RWPE2 (cell line): Measurements from ENCODE around the gene LRIG1.

ENCODE experiments used
- ATAC-seq: fragments of 200-7000 bp; cut with Tn5 transposase; 3 replicates; pipeline ENCODE4 v1.9.1; 2021; ENCODE audit warnings: low read depth
- DNase-seq: peaks from one replicate; pipeline ENCODE4 v3.0.0-alpha.2; 2020; ENCODE audit warnings: low spot score
- H3K27ac ChIP-seq: fragments of 450-650 bp; 2 replicates; pipeline ENCODE4 v1.5.1; 2017; ENCODE audit warnings: mild to moderate bottlenecking; ENCODE audit not compliant: poor library complexity, severe bottlenecking
- H3K27me3 ChIP-seq: fragments of 250-450 bp; sonication (Bioruptor Pico); 2 replicates; pipeline ENCODE4 v1.5.1; 2021; ENCODE audit warnings: mild to moderate bottlenecking, moderate library complexity; ENCODE audit not compliant: insufficient read depth, poor library complexity, severe bottlenecking
- H3K36me3 ChIP-seq: fragments of 250-450 bp; sonication (Bioruptor Pico); 2 replicates; pipeline ENCODE4 v1.5.1; 2020; ENCODE audit warnings: low read depth, mild to moderate bottlenecking, moderate library complexity
- H3K4me1 ChIP-seq: fragments of 250-450 bp; sonication (Bioruptor Pico); 2 replicates; pipeline ENCODE4 v1.5.1; 2021; ENCODE audit warnings: mild to moderate bottlenecking, moderate library complexity; ENCODE audit not compliant: insufficient read depth, poor library complexity, severe bottlenecking
- H3K4me3 ChIP-seq: fragments of 250-450 bp; sonication (Bioruptor Pico); 2 replicates; pipeline ENCODE4 v1.5.1; 2021; ENCODE audit warnings: mild to moderate bottlenecking, moderate library complexity; ENCODE audit not compliant: severe bottlenecking
- H3K9me3 ChIP-seq: fragments of 250-450 bp; sonication (Bioruptor Pico); 2 replicates; pipeline ENCODE4 v1.5.1; 2021; ENCODE audit warnings: mild to moderate bottlenecking, moderate library complexity; ENCODE audit not compliant: severe bottlenecking
- TF ChIP-seq, protein P1 (sequence below): fragments of 450-650 bp; IDR thresholded peaks from one replicate; pipeline ENCODE4 v1.5.1; 2017; ENCODE audit warnings: mild to moderate bottlenecking, moderate library complexity; ENCODE audit not compliant: poor library complexity, severe bottlenecking

LRIG1 gene

GRCh38 chr3:66361356-66361755 lies 139.5 kb downstream of the LRIG1 start:
- Histone ChIP-seq H3K27me3 (no peaks in the 10 kb centered on the region), H3K4me1 (no peaks in the 10 kb centered on the region), H3K36me3 (no peaks in the 10 kb centered on the region), H3K9me3 (no peaks in the 10 kb centered on the region), H3K27ac (no peak overlapping the region), H3K4me3 (no peak overlapping the region)
- ATAC-seq, result no peak
- DNase-seq, result no peak
- TF ChIP-seq, protein P1, sequence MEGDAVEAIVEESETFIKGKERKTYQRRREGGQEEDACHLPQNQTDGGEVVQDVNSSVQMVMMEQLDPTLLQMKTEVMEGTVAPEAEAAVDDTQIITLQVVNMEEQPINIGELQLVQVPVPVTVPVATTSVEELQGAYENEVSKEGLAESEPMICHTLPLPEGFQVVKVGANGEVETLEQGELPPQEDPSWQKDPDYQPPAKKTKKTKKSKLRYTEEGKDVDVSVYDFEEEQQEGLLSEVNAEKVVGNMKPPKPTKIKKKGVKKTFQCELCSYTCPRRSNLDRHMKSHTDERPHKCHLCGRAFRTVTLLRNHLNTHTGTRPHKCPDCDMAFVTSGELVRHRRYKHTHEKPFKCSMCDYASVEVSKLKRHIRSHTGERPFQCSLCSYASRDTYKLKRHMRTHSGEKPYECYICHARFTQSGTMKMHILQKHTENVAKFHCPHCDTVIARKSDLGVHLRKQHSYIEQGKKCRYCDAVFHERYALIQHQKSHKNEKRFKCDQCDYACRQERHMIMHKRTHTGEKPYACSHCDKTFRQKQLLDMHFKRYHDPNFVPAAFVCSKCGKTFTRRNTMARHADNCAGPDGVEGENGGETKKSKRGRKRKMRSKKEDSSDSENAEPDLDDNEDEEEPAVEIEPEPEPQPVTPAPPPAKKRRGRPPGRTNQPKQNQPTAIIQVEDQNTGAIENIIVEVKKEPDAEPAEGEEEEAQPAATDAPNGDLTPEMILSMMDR, result no peak

GRCh38 chr3:66355997-66356396 lies 144.8 kb downstream of the LRIG1 start:
- Histone ChIP-seq H3K27me3 (no peaks in the 10 kb centered on the region), H3K27ac (no peak overlapping the region), H3K36me3 (no peaks in the 10 kb centered on the region), H3K4me1 (no peaks in the 10 kb centered on the region), H3K4me3 (no peak overlapping the region), H3K9me3 (no peaks in the 10 kb centered on the region)
- ATAC-seq (no peak), DNase-seq (no peak)
- TF ChIP-seq, protein P1, result no peak

DNA sequence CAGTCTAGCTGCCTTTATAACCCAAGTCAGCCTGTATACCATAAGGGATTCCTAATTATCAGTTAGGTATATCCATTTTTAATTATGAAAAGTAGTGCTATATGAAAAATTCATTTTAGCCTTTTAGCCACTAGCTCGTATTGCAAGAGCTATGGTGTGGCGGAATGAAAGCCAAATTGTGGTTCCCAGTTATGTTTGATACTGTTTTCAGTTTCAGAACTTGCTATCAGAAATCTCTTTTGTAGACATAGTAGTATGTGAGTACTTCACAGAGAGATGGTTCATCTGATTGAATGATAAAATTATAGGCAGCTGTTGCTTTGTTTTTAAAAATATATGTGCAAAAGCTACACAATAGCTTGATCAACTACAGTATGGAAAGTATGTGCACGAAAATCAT lies 145.4 kb downstream of the LRIG1 start:
- no peak overlapping the region for H3K4me3 ChIP-seq
- no peak overlapping the region for H3K27ac ChIP-seq
- ATAC-seq (no peak), DNase-seq (no peak)
- H3K9me3 ChIP-seq, result no peaks in the 10 kb centered on the region
- H3K27me3 ChIP-seq, result no peaks in the 10 kb centered on the region
- H3K36me3 ChIP-seq, result no peaks in the 10 kb centered on the region
- no peaks in the 10 kb centered on the region for H3K4me1 ChIP-seq
- TF ChIP-seq, protein P1, result no peak

GRCh38 chr3:66354001-66354400 lies 146.8 kb downstream of the LRIG1 start:
- H3K4me1 ChIP-seq, result no peaks in the 10 kb centered on the region
- no peaks in the 10 kb centered on the region for H3K9me3 ChIP-seq
- no peak overlapping the region for H3K27ac ChIP-seq
- H3K36me3 ChIP-seq, result no peaks in the 10 kb centered on the region
- DNase-seq, result no peak
- H3K27me3 ChIP-seq, result no peaks in the 10 kb centered on the region
- H3K4me3 ChIP-seq, result no peak overlapping the region
- TF ChIP-seq, protein P1, result no peak
- ATAC-seq, result no peak

GRCh38 chr3:66353530-66353929 lies 147.3 kb downstream of the LRIG1 start:
- H3K4me3 ChIP-seq, result no peak overlapping the region
- no peaks in the 10 kb centered on the region for H3K36me3 ChIP-seq
- no peaks in the 10 kb centered on the region for H3K4me1 ChIP-seq
- H3K27ac ChIP-seq, result no peak overlapping the region
- H3K9me3 ChIP-seq, result no peaks in the 10 kb centered on the region
- DNase-seq (no peak), ATAC-seq (no peak)
- TF ChIP-seq, protein P1, result no peak
- H3K27me3 ChIP-seq, result no peaks in the 10 kb centered on the region
